Fibroblast of upper back skin (primary cell): ENCODE results near the gene STPG3.

ENCODE experiments used
- DNase-seq: peaks from one replicate; pipeline ENCODE4 v3.0.0-alpha.2; 2013

STPG3 gene

DNA sequence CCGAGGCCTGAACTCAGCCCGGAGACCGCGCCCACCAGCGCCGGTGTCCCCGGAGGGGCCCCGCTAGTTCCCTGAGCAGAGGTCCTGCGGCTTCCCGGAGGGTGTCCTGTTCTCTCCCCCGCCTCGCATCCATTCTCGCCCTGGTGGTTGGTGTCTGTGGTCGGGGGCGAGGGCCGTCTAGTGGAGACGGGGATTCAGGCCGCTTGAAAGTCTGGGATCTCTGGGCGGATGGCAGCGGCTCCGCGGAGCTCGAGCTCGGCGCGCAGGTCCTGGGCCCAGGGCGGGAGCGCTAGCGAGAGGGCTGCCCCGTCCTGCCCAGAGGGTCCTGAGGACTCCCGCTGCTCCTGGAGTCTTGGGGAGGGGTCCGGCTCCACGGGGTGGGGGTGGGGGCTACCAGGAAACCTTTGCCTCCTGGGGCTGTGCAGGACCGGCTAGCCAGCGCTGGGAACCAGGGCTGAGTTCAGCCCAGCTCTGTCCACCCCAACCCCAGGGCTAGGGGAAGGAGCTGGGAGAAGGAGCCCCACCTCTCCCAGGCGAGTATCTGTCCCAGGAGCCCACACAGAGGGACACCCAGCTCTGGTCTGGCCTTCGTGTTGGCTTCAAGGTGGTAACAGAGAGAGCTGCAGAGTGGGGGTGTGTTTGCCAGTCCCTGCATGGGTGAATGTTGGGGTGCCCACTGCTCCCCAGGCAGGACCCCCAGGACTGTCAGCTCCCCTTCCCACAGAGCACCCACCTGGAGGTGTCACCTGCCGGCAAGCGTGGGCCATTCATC, 30.4 kb downstream of the STPG3 start:
- DNase-seq: no peak

- DNase-seq: peak; percentile 17
Observed at GRCh38 chr9:137286975-137287383, 35.9 kb downstream of the STPG3 start.

- no peak for DNase-seq
Observed at GRCh38 chr9:137293094-137293481, 42.0 kb downstream of the STPG3 start.

DNA sequence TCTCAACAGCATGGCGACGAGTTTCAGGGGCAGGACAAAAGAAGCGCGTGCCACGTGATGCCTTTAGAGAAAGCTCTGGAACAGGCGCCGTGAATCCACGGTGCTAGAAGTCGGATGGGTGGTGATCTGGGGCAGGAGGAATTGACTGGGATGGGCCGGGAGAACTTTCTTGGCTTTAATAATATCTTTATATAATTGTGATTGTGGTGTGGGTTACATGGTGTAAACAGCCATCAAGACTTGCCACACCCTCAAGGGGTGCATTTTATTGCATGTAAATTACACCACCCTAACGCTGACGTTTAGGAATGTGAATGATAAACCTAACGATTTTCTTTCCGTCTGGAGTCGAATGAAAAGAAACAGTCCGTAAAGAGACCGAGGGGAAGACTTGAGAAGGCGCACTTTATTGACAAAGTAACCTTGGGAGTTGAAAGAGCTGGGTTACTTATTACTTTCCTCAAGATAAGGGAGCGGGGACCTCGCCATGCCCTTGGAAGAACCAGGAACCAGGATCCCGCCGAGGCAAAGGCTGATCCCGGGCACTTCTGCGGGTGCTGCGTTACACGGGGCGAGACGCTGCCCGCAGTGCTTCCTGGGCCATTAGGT, 42.5 kb downstream of the STPG3 start:
- DNase-seq: no peak

- DNase-seq: peak; percentile 17
Observed at GRCh38 chr9:137294091-137294680, 43.1 kb downstream of the STPG3 start.

DNA sequence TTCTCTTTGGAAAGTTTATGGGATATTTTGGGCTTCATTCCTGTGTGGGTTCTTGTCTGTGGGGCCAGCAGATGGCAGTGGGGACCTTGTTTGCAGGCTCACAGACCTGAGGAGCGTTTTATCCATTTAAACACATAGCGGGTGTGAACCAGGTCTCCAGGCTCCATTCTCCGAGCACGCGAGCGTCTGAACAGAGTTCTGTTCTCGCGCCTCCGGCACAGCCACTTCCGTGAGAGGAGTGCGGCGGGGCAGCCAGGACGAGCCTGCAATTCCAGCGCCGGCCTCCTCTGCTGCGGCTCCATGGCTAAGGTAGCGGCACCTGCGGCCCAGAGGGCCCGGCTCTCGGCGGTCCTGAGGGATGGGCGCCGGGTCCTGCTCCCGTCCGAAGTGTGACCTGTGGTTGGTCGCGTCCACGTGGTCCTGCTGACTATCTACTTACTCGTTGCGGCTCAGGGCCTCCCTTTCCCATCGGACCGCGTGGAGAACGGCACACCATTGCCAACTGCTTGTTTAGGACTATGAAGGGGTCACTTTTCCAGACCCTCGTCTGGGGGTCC, 43.7 kb downstream of the STPG3 start:
- DNase-seq: peak; percentile 28

DNA sequence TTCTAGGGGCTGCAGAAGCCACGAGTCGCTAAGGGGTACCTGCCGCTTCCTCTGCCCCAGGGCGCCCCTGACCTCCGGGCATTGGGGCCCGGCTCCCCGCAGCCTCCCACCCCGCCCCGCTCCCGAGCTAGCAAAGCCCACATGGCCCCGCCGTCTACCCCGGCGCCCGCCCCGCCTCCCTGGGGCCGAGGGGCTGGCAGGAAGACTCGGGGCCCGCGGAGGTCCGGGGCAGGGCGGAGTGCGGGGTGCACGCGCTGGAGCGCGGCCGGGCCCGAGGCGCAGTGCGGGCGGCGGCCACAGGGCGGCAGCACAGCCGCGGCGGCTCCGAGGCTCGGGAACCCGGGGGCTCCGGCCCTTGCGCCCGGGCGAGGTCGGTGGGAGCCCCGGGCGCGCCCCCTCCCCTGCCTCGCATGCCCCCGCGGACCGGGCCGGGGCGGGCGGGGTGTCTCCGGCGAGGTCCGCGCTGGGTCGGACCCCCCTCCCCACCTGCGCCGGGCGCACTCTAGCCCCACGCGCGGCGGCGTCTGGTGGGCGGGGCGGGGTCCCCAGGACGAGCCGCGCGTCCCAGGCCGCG, 44.2 kb downstream of the STPG3 start:
- DNase-seq: no peak

DNA sequence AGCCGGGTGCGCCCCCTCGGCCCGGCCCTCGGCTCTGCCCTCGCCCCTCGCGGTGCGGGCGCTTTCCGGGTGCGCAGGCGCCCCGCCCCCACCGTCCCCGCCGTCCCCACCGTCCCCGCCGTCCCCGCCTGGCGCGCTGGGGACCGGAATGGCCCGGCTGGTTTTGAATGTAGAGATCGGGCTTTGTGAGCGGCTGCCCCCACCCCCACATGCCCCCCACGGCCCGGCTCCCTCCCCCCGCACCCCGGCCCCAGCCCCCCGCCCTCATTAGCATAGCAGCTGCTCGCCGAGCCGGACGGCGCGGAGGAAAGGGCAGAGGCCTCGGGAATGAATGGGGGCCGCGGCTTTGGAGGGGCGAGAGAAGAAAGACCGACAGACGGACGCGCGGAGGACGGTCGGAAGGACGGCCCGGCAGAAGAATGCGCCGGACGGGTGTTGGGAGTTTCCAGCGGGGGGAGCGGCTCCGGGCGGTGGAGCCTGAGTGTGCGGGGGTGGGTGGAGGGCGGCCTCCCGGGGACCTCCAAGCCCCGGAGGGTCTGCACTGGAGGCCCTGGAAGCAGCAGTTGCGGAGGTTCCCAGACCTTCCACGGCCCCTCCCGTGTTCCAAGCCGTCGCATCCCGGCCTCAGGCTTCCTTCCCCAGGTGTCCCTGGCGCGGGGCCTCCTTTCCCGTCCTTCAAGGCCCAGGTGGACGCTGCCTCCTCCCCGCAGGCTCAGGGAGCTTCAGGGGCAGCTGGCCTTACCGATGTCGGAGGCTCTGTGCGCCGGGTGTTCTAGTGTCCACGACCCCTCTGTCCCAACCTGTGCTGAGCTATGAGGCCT, 45.0 kb downstream of the STPG3 start:
- DNase-seq: no peak

DNA sequence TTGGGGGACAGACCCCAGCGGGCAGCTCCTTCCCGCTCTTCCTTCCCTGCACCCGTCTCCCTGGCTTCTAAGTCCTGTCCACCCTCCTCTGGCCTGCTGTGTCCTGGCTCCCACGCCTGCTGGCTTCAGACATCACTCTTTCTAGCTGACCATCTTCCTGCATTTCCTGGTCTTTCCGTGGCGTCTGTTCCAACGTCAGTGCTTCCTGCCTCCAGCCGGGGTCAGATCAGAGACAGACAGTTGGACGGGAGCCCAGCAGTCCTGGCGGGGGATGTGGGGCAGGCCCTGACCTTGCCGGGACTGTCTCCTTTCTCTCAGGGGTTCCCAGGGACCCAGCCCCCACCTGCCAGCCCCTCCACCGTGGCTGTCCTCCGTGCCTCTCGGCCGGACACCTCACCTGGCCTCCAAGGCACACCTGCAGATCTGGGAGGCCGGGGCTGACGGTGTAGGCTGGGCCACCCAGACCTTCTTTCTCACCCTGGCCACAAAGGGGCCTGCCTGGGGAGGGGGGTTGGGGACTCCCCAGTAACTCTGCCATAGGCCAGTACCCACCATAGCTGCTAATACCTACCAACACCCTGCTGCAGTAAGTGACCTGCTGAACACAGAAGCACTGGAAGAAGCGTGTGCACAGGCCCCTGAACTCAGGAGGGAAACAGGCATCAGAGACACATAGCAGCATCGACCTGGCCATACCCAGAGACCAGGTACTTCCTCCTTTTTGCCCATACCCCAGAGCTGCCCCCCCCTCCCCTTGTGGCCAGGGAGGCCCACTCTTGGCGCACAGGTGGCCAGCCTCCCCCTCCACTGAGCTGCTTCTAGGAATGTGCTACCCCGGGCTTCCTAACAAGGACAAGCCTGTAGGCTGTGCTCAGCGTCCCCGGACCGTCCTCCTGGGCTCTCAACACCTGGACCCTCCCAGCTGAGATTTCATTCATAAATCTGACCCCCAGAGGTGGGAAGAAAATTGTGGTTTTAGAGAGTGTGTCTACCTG, 45.9 kb downstream of the STPG3 start:
- no peak for DNase-seq

GRCh38 chr9:137297966-137298365, 46.9 kb downstream of the STPG3 start:
- no peak for DNase-seq

DNA sequence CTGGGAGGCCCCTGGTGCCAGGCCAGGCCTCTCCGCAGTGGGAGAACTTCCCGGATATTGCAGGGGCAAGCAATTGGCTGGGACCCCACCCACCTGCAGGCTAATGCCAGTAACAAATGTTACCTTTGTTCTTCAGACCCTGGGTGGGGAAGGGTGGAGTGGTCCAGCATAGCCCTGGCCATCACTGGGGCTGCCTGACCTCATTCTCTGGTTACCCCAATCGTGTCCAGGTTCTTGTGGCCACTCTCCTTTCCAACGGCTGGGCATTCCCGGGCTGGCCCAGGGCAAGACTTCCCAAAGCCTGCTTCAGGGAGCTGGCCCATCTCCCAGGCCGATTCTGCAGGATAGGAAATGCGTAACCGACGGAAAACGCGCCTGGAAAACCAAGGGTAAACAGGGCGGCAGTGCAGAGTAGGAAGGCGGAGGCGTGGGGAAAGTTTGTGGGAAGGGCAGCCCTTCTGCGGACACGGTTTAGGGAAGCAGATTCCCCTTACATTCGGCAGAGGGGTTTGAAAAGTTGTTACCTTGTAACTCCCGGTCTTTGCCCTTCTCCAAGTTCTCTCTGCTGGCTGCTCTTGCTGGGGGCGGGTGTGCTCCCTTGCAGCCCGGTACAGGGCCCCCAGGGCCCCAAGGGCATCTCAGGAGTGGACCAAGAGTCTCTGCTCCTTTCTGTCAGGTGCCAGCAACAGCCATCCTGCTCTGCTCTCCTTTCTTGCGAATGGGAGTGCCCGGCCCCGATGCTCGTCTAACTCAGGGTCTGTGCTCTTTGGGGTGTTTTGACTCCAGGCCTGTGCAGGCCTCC, 47.5 kb downstream of the STPG3 start:
- DNase-seq: no peak

GRCh38 chr9:137299203-137299565, 48.1 kb downstream of the STPG3 start:
- DNase-seq: no peak

GRCh38 chr9:137299938-137300337, 48.9 kb downstream of the STPG3 start:
- DNase-seq: no peak

- no peak for DNase-seq
Observed at GRCh38 chr9:137300567-137301080, 49.5 kb downstream of the STPG3 start.

- no peak for DNase-seq
Observed at GRCh38 chr9:137301081-137301947, 50.2 kb downstream of the STPG3 start.

GRCh38 chr9:137302118-137302448, 51.0 kb downstream of the STPG3 start, which contains the start of gene NRARP:
NRARP (minus strand) TSS chr9:137302271; CDS start chr9:137301928, 343 bp downstream.
- DNase-seq: peak; percentile 70

DNA sequence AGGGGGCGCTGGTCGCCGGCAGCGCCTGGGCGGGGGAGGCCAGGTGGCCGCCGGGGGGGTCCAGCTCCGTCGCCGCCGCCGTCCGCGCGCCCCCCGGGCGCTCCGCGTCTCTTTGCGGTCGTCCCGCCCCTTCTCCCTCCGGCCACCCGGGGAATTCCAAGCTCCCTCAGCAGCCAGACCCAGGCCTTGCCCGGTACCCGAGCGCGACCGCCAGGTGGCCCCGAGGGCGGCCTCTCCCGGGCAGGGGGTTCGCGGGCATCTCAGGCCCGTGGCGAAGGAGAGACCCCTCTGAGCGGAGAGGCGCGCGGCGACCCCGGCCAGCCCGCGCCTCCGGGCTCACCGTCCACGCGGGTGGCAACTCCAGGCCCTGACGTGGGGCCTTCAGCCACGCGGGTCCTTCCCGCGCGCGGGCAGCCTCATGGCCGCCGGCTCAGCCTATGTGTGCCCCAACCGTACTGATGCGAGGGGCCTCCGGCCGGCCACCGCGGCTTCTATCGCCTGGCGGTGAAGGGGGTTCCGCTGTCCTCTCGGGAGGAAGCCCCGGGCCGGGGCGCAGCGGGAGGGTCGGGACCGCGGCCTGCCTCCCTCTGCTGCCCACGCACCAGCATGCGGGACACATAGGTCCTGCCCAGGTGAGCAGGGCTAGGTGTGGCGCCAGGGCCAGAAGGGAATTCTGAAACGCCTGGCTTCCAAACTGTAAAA, 51.5 kb downstream of the STPG3 start:
- DNase-seq: no peak
